ENCODE measurements around the gene CAMTA1. TPM values are rescaled to one million over a fixed set of nuclear protein-coding genes. Genes with fewer than 3 reads are reported as not detected.

The CAMTA1 gene
- total RNA-seq, 1 donor from 2014 or later: 72.4 TPM

GRCh38 chr1:7026169-7026568, 240.9 kb downstream of the CAMTA1 start:
- DNase-seq (ENCODE audit: low spot score) (no peak), ATAC-seq (no peak)
- intact Hi-C loops (cut with DNase I): no loop called here

DNA sequence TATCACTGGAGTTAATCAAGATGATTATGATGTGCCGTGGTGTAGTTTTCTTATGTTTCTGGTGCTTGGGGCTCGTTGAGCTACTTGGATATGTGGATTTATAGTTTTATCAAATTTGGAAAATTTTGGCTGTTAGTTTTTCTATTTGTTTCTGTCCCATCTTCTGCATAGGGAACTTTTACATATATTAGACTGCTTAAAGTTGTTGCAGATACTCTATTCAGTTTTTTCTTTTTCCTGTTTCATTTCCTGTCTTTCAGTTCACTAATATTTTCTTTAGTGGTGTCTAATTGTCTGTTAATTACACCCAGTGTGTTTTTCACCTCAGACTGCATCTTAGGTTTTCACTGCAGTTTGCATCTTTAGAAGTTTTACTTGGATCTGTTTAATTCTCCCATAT, 247.7 kb downstream of the CAMTA1 start:
- intact Hi-C loops (cut with DNase I): no loop called here
- DNase-seq (ENCODE audit: low spot score) (no peak), ATAC-seq (no peak)

GRCh38 chr1:7036386-7036785, 251.1 kb downstream of the CAMTA1 start:
- ATAC-seq (no peak), DNase-seq (ENCODE audit: low spot score) (no peak)
- intact Hi-C loops (cut with DNase I): no loop called here

- no peak for DNase-seq (ENCODE audit: low spot score)
- intact Hi-C loops (cut with DNase I): no loop called here
- ATAC-seq: no peak
Observed at GRCh38 chr1:7039590-7040220, 254.5 kb downstream of the CAMTA1 start.

- peak; percentile 54 for DNase-seq (ENCODE audit: low spot score)
- intact Hi-C loops (cut with DNase I): no loop called here
Observed at GRCh38 chr1:7040969-7041695, 255.9 kb downstream of the CAMTA1 start.

GRCh38 chr1:7042322-7043190, 257.3 kb downstream of the CAMTA1 start:
- ATAC-seq (no peak), DNase-seq (ENCODE audit: low spot score) (no peak)
- intact Hi-C loops (cut with DNase I): no loop called here

More at GRCh38 chr1:7040969-7041695, 255.9 kb downstream of the CAMTA1 start:
- ATAC-seq: no peak

- ATAC-seq (no peak), DNase-seq (ENCODE audit: low spot score) (no peak)
- intact Hi-C loops (cut with DNase I): no loop called here
Observed at GRCh38 chr1:7043191-7043549, 257.9 kb downstream of the CAMTA1 start.

- ATAC-seq: no peak
Observed at GRCh38 chr1:7043719-7044535, 258.7 kb downstream of the CAMTA1 start.

GRCh38 chr1:7045897-7046296, 260.6 kb downstream of the CAMTA1 start:
- intact Hi-C loops (cut with DNase I): no loop called here
- DNase-seq (ENCODE audit: low spot score): no peak

More at GRCh38 chr1:7043719-7044535, 258.7 kb downstream of the CAMTA1 start:
- no peak for DNase-seq (ENCODE audit: low spot score)
- intact Hi-C loops (cut with DNase I): no loop called here

GRCh38 chr1:7046314-7046713, 261.1 kb downstream of the CAMTA1 start:
- intact Hi-C loops (cut with DNase I): no loop called here
- ATAC-seq: no peak

More at GRCh38 chr1:7045897-7046296, 260.6 kb downstream of the CAMTA1 start:
- no peak for ATAC-seq

DNA sequence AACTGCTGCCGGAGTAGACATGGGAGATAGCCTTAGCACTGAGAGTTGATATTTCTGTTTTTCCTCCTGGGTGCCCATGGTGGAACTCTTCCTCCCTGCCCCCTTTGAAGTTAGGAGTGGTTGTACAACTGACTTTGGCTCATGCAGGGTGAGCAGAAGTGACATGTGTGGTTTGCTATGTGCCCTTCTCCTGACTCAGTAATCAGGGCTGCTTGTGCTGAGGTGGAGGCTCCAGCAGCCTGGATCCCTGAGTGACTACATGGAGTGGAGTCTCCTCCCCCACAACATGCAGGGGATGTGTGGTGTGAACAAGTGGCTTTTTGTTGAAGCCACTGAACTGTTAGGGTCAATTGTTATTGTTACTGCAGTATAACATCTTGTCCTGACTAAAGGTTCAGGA, 261.6 kb downstream of the CAMTA1 start:
- no peak for DNase-seq (ENCODE audit: low spot score)
- intact Hi-C loops (cut with DNase I): no loop called here
- ATAC-seq: no peak

More at GRCh38 chr1:7046314-7046713, 261.1 kb downstream of the CAMTA1 start:
- no peak for DNase-seq (ENCODE audit: low spot score)

- intact Hi-C loops (cut with DNase I): no loop called here
- DNase-seq (ENCODE audit: low spot score) (no peak), ATAC-seq (no peak)
Observed at GRCh38 chr1:7047866-7048265, 262.6 kb downstream of the CAMTA1 start.

DNA sequence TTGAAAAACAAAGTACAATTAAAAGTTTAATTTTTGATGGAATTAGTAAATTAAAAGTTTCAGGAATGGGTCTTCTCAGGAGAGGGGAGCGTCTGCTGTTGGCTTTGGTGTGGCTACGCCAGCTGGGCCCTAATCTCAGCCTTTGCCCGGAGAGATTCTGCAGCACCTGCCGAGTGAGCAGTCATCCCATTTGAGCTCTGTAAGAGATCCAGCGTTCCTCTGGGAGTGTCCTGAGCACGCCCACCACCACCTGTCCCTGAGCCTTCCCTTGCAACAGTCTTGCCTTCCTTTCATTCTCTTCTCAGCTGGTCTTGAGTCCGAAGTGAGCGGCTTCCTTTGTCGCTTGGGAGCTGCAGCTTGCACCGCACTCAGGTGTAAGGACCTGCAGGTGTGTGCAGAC, 263.1 kb downstream of the CAMTA1 start:
- no peak for ATAC-seq
- intact Hi-C loops (cut with DNase I): no loop called here

GRCh38 chr1:7049913-7050625, 264.8 kb downstream of the CAMTA1 start:
- DNase-seq (ENCODE audit: low spot score) (no peak), ATAC-seq (no peak)
- intact Hi-C loops (cut with DNase I): no loop called here

More for the DNA sequence above, 263.1 kb downstream of the CAMTA1 start:
- no peak for DNase-seq (ENCODE audit: low spot score)

- ATAC-seq (no peak), DNase-seq (ENCODE audit: low spot score) (no peak)
- intact Hi-C loops (cut with DNase I): no loop called here
Observed at GRCh38 chr1:7050751-7051665, 265.8 kb downstream of the CAMTA1 start.

DNA sequence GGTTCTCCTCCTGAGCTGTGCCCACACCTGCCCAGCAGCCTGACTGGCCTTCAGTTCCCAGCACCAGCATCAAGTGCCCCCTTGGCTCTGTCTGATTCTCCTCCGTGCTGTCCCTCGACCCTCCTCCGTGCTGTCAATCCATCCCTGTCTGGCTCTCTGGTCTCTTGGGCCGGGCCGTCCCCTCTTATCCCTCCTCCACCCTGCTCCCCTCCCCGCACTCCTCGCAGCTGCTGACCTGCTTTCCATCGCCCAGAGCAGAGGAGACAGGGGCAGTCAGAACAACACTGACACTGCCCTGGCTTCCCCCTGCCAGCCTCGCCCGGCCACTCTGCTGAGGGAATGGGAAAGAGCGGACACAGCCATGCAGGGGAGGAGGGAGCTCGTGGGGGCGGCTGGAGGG, 267.4 kb downstream of the CAMTA1 start:
- ATAC-seq (no peak), DNase-seq (ENCODE audit: low spot score) (no peak)
- intact Hi-C loops (cut with DNase I): no loop called here

DNA sequence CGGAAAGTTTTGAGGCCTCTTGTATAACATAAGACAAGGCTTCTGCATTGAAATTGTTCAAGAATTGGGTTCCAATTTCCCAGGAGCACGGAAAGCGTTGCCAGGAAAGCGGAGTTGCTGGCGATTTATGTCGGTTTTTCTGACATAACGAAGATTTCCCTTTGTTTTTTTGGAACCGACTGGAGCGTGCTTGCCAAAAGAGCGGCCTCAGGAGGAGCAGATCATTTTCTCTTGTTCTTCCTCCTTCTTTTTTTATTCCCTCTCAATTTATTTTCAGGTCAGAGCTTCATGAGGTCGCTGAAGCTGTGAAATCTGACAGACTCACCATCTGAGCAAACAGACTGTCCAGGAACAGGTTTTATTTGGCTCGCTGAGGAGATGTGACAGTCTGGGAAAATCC, 275.5 kb downstream of the CAMTA1 start:
- intact Hi-C loops (cut with DNase I): loop anchor here (10.0 kb wide), 1 partner anchor 336 kb away; no protein-coding TSS in a partner anchor
- ATAC-seq: no peak
- no peak for DNase-seq (ENCODE audit: low spot score)

Data from sciatic nerve (tissue), 2 donors.